UCSD-AML1 (cell line): ENCODE data around the gene ZFP1.
"Not testable (repeated sequence)": the region's sequence is repeated elsewhere in the genome, so short reads cannot be mapped to it uniquely, and the experiment has no call there.

Source experiments
- DNase-seq: peaks from one replicate; lab custom pipeline; 2025; ENCODE audit not compliant: unreplicated experiment; lab: John Stamatoyannopoulos, UW

The ZFP1 gene

GRCh38 chr16:75203096-75203495 lies 54.8 kb downstream of the ZFP1 start:
- no peak for DNase-seq

- DNase-seq = no peak
Observed at GRCh38 chr16:75203667-75204409, 55.5 kb downstream of the ZFP1 start.

GRCh38 chr16:75204410-75204758 lies 56.1 kb downstream of the ZFP1 start:
- DNase-seq = no peak

- not testable (repeated sequence) for DNase-seq
Observed at GRCh38 chr16:75204905-75205304, 56.6 kb downstream of the ZFP1 start.

- DNase-seq = not testable (repeated sequence)
Observed at GRCh38 chr16:75205438-75205837, 57.1 kb downstream of the ZFP1 start.

GRCh38 chr16:75205961-75206748 lies 57.8 kb downstream of the ZFP1 start:
- DNase-seq = not testable (repeated sequence)

GRCh38 chr16:75206749-75207451 lies 58.6 kb downstream of the ZFP1 start, which contains the start of gene CTRB2:
CTRB2 (minus strand) TSS chr16:75207161; CDS start chr16:75207141, 20 bp downstream.
- no peak for DNase-seq

GRCh38 chr16:75207831-75208230 lies 59.5 kb downstream of the ZFP1 start:
- no peak for DNase-seq

- DNase-seq = no peak
Observed at GRCh38 chr16:75208242-75208825, 60.0 kb downstream of the ZFP1 start.

- DNase-seq = no peak
Observed at GRCh38 chr16:75208861-75209505, 60.7 kb downstream of the ZFP1 start.

- DNase-seq = not testable (repeated sequence)
Observed at GRCh38 chr16:75209514-75209913, 61.2 kb downstream of the ZFP1 start.

- DNase-seq = no peak
Observed at GRCh38 chr16:75209944-75210343, 61.6 kb downstream of the ZFP1 start.

- DNase-seq = not testable (repeated sequence)
Observed at GRCh38 chr16:75211286-75211685, 63.0 kb downstream of the ZFP1 start.

- DNase-seq = no peak
Observed at GRCh38 chr16:75216127-75216526, 67.8 kb downstream of the ZFP1 start.

GRCh38 chr16:75216576-75216975 lies 68.3 kb downstream of the ZFP1 start:
- no peak for DNase-seq

GRCh38 chr16:75217389-75217851 lies 69.1 kb downstream of the ZFP1 start:
- no peak for DNase-seq

GRCh38 chr16:75218256-75219076 lies 70.1 kb downstream of the ZFP1 start, which contains the start of gene CTRB1:
CTRB1 (plus strand) TSS chr16:75218988; CDS start chr16:75219008, 20 bp downstream.
- no peak for DNase-seq

- no peak for DNase-seq
Observed at GRCh38 chr16:75219088-75219487, 70.8 kb downstream of the ZFP1 start.

GRCh38 chr16:75219838-75220237 lies 71.5 kb downstream of the ZFP1 start:
- no peak for DNase-seq
